Putamen (tissue), 1 donor: ENCODE measurements around the gene USP19.
A peak's percentile ranks its signal among the peaks of the same experiment; 100 is the strongest.

Experiments
- DNase-seq: peaks from one replicate; pipeline ENCODE4 v3.0.0-alpha.2; 2016; ENCODE audit warnings: low spot score

The USP19 gene, protein sequence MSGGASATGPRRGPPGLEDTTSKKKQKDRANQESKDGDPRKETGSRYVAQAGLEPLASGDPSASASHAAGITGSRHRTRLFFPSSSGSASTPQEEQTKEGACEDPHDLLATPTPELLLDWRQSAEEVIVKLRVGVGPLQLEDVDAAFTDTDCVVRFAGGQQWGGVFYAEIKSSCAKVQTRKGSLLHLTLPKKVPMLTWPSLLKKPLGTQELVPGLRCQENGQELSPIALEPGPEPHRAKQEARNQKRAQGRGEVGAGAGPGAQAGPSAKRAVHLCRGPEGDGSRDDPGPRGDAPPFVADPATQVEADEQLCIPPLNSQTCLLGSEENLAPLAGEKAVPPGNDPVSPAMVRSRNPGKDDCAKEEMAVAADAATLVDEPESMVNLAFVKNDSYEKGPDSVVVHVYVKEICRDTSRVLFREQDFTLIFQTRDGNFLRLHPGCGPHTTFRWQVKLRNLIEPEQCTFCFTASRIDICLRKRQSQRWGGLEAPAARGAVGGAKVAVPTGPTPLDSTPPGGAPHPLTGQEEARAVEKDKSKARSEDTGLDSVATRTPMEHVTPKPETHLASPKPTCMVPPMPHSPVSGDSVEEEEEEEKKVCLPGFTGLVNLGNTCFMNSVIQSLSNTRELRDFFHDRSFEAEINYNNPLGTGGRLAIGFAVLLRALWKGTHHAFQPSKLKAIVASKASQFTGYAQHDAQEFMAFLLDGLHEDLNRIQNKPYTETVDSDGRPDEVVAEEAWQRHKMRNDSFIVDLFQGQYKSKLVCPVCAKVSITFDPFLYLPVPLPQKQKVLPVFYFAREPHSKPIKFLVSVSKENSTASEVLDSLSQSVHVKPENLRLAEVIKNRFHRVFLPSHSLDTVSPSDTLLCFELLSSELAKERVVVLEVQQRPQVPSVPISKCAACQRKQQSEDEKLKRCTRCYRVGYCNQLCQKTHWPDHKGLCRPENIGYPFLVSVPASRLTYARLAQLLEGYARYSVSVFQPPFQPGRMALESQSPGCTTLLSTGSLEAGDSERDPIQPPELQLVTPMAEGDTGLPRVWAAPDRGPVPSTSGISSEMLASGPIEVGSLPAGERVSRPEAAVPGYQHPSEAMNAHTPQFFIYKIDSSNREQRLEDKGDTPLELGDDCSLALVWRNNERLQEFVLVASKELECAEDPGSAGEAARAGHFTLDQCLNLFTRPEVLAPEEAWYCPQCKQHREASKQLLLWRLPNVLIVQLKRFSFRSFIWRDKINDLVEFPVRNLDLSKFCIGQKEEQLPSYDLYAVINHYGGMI (N-terminal part only)

DNA sequence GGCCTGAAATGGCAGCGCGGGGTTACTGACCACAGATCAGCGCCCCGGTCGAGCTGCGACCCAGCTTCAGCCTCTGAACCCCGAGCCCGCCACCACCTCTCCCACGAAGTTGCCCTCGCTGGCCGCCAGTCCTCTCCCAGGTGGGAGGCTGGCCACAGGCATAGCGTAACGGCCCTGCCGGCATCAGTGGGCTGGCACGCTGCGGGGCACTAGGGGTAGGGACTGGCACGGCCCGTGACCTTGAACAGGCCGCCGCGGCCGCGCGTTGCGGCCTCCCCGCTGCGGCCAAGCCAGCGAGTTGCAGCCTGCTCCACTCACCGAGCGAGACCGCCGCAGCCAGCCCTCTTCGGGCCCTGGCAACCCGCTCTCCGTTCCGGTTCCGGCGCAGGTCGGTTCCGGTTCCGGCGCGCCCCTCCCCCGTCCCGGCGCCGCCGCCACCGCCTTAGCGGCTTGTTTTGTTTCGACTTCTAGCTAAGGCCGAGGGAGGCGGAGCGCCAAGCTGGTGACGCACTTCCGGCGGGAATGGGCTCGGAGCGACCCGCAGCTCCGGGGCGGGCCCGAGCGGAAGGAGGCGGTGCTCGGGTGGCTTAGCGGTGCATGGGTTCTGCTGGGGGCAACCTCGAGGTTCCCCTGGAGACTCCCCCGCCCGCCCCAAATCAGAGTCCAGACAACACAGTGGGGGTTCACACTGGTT lies at the start of gene USP19:
Gene USP19 (minus strand): TSS at position 386 of the 694 bp plus-strand sequence. CDS start 1,678 bp downstream, outside the sequence.
- DNase-seq: peak; percentile 94

DNA sequence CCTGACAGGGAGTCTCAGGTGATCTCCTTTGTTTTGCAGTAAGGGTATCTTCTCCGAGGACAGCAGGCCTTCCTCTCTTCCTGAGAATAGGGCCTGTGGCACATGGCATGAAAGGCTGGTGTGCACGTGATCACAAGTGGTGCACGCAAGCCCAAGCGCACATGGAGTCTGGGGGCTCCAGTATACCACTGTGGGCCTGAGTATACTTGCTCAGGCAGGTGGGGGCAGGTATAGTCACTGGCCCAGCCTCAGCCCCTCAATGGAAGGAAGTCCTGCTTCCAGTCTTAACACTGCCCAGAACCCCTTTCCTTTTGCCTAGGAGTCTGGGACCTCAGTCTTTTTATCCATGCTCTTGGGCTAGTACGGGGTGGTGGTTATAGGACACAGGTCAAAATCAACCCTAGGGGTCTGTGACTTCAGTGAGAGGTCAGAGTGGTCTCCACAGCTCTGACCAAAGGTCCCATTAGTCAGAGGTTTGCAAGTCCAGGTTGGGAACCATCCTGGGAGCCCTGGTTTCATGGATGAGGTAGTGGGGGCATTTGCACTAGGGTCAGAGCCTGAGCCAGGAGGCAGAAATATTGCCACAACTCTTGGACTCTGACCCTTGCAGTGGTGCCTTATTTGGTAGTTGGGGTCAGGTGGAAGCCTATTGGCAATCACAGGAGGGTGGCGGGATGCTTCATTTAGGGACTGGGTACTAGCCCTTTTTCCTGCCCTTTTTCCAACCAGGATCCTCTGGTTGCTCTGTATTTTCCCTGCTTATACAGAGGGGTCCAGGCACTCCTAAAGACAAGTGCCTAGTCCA lies 46.3 kb upstream of the USP19 start:
- no peak for DNase-seq

DNA sequence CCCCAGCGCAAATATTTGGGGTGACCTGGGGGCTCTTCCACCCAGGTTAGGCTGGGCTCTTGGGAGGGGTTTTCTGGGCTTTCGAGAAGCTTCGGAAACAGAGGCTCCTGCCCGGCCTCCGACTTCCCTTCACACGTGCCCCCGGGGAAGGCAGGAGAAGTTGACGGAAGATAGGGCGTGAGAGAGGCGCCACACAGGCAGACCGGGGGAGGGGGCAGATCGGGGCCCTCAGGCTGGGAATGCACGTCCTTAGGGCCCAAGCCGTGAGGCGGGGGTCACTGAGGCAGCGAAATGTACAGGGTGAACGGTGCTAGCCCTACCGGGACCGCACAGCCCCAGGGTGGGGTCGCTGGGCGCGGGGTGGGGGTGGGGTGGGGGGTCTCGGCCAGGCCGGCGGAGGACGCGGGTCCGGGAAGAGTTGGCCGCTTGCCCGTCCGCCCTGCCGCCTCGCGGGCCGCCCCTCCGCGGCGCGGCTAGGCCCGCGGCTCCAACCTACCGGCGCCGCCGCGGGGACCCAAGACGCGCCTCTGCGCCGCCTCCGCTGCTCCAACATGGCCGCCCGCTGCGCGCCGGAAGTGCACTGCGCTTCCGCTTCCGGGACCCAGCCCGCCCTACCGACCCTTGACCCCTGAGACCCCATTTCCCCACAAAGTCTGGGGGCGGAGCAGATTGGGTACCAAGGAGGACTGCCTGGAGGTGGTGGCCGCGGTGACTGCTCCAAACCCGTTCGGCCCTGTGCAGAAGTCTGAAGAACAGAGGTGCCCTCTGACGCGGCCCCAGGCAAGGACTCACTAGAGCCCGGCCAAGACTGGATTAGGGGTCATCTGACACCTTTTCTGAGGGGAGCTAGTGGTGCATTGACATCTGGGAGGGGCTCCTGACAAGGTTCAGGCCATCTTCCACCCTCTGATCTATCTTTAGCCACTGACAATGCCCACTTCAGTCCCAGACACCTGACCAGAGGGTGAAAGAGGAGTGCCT lies 45.4 kb upstream of the USP19 start, which contains the start of gene CCDC71:
Gene CCDC71 (minus strand): TSS at position 561 of the 981 bp plus-strand sequence. CDS start 2,123 bp downstream, outside the sequence.
- peak; percentile 67 for DNase-seq

DNA sequence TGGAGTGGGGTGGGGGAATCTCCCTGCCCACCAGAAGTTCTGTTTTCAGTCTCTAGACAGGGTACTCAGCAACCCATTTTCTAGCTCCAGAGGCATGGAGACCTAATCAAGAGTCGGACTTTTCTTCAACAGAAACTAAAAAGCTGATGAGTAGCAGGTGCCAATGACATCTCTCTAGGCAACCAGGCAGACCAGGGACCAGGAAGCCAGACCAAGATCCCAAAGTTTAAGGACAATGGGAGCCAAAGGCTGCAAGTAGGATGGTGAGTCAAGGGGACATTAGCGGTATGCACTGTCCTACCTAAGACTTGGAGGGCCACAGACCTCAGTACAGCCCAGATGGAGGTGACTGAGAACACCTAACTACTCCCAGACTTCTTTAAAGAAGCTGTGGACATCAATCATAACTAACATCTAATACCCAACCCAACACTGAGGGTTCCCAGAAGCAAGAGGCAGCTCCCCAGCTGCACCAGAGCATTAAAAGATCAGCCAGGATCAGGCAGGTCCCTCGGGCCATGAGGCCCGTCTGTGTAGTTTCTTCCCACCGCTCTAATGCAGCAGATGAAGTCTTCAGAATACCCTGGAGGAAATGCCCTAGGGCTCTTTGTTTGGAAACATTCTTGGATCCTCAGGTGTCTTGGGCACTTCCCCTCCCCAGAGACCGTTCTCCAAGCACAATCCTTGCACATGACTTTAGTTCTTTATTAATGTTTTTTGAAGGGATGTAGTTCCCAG lies 44.5 kb upstream of the USP19 start:
- DNase-seq: no peak

DNA sequence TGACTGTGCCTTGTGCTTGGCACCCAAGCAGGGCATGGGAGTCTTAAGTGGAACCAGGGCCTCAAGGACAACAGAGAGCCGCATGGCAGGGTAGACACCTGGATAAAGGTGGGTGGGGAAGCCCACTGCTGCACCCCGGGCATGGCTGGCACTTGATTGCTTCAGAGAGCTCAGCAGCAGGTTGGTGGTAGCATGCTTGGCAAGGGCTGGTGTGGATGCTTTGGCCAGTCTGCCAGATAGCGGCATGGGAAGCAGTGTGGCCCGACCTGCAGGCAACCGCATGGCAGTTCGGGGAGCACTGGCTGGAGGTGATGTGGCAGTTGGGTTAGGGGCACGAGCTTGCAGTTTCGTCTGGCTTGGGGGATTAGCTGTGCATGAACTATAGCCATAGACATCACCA lies 43.0 kb upstream of the USP19 start:
- no peak for DNase-seq

DNA sequence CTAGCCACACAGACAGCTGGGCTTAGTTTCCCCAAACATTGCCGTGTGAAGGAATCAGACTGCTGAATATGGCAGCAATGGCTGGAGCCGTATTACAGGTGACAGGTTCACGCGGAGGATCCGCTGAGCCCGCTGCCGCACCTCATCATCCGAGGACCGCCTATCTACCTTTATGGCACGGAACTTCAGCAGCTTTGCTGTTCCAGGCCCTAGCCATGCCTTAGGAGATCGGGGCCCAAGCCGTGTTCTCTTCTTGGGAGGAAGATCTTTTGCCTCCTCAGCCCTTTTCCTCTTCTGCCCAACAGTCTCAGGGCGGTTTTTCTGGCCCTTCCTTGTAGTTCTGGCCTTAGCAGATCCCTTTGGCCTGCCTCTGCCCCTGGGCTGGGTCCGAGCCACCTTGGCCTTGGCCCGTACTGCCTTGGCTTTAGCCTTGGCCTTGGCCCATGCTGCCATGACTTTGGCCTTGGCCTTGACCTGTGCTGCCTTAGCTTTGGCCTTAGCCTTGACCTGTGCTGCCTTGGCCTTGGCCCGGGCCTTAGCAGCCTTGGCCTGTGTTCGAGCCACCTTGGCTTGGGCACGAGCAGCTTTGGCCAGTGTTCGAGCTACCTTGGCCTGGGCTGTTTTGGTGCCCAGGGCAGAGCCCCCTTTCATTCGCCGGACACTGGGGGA lies 42.3 kb upstream of the USP19 start:
- DNase-seq: no peak

DNA sequence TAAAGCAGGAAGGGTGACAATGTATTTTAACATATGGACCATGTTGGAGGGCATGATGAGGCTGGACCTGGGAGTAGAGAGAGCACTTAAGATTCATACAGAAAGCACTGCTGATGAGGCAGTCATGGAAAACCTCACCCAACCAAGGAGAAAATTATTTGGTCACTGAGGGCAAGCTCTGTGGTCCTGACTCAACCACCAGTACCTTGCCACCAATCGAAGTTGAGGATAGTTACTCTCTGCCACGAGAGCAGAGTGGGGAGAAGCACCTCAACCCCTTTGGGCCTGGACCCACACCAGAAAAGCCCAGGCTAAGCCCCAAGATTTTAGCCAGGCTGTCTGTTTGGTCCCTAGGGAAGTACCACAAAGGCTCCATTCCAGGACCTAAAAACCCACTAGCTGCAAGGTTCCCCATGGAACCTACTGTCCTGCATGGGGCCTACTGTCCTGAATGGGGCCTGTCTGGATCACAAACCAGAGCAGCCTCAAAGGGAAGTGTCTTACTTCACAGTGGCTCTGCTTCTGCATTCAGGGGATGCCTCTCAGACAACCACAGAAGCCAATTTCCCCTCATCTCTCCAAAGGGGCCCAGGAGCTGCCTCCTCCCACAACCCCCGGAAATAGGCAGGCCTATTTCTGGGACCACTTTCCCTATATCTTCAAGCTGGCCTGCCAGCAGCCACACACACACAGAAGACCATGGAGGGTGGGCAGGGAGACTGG lies 41.3 kb upstream of the USP19 start:
- no peak for DNase-seq

DNA sequence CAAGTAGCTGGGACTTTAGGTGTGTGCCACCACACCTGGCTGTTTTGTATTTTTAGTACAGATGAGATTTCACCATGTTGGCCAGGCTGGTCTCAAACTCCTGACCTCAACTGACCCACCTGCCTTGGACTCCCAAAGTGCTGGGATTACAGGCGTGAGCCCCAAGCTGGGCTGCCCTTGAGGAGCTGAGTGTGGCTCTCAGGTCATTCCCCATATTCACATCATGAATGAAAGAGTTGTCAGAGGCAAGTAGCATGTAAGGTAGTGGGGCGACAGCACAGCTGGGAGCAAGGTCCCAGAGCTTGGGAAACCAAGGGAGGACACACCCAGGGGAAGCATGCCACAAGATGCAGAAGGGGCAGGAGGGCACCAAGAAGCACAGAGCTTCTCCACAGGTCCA lies 40.6 kb upstream of the USP19 start:
- no peak for DNase-seq

DNA sequence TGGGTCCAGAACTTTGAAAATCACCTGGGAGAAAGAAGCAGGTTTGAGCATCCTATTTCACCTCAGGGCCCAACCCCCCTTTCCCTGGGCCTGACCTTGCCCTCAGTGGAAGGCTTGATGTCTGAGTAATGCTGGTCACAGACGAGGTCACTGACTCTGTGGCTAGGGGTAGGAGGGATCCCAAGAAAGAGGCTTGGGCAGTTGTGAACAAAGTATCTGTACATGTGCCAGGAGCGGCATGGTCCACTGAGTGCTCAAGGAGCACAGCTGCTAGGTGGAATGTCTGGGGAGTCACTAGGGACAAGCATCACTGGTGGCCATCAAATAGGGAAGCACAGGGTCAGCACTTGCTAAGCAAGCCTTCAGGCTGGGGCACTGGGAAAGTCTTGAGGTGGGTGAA lies 38.2 kb upstream of the USP19 start:
- no peak for DNase-seq

DNA sequence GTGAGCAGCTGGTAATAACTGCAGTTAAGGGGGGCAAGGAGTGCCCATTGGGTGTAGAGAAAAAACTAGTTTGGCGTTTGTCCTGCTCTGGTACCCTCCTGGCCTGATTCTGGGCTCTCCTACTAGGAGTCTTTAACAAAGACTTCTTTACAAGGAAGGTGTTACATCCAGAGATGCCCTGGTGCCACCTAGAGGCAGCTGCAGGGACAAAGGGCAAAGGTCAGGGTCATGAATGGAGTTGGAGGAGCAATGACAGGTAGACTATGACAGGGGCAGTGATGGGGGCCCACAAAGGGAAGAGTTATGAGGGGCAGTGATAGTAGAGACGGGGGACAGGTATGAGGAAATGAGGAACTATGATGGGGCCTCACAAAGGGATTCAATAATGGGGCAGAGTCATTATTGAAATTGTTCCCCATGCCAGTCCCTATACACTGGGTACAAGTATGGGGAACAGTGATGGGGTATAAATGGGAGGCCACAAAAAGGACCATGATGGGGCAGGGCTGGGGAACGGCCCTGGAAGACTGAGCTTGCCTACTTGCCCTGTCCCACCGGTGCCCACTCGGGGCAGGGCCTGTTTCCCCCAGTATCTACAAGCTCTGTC lies 37.6 kb upstream of the USP19 start:
- no peak for DNase-seq

DNA sequence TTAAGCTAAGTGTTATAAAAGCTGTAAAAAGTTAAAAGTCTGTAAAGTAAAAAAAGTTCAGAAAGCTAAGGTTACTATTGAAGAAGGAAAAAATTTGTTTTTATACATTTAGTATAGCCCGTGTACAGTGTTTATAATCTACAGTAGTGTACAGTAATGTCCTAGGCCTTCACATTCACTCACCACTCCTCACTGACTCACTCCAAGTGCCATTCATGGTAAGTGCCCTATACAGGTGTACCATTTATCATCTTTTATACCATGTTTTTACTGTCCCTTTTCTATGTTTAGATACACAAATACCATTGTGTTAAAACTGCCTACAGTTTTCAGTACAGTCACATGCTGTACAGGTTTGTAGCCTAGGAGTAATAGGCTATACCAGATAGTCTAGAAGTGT lies 36.7 kb upstream of the USP19 start:
- DNase-seq: no peak

DNA sequence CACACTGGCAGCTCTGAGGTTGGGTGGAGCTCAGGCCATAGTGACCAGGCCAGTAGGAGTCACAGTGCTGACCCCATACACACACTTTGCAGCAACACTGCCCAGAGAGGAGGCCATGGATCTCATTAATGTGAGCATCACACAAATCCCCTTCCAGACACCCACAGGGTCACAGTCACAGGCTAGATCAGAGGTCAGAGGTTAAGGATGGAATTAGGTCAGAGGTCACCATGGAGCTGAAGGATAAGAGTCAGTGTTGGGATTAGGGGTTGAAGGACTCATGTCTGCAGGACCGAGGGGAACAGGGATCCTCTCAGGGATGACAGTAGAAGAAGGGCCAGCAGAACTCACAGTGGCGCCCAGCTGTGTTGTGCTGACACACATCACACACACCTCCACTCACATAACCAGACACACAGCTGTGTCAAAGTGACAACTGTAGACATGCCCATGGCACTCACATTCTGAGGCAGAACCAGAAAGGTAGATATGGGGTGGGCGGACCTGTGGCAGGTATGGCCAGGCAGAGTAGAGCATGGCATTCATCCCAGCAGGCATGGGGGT lies 32.8 kb upstream of the USP19 start:
- no peak for DNase-seq

DNA sequence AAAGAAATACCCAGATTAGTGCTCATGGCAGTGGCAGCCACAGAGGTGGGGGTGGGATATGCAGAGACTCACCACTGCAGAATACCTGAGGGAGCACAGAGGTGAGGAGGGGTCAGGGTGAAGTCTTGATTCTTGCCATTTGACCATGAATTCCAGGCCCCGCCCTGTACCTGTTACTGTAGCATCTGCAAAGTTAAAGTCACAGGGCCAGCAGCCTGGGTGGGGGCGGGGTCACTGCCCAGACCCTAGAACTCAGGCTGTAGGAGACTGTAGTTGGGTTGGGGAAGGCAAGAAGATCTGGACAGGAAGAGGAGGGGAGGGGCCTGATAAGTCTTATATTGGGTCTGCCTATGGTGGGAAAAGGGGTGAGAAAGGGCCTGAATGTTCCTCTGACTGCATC lies 31.0 kb upstream of the USP19 start:
- no peak for DNase-seq

DNA sequence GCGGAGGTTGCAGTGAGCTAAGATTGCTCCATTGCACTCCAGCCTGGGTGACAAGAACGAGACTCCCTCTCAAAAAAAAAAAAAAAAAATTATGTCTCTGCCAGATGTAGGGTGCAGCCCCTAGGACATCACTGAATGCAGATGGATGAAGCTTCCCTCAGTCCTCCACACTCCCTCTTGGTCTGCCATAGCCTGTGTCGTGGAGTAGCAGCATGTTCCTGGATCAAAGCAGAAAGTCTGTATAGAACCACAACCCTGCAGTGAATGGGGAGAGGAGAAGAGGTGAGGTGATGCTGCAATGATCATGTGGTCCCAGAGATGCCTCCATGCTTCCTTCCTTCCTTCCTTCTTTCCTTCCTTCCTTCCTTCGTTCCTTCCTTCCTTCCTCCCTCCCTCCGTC lies 27.5 kb upstream of the USP19 start:
- no peak for DNase-seq

DNA sequence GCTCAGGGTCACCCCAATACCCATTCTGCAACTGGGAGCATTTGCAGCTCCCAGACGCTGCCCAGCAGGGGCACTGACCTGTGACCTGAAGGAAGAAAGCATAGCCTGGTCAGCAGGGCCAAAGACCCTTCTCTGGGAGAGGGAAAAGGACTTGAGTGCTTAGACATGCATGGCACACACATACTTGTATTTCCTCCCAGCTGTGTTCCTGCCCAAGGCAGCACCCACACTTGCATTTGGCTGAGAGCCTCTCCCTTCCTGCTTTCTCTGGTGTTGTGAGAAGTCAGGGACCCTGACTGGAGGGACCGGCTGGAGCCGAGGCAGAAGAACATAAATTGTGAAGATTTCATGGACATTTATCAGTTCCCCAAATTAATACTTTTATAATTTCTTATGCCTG lies 19.5 kb upstream of the USP19 start:
- DNase-seq: no peak

DNA sequence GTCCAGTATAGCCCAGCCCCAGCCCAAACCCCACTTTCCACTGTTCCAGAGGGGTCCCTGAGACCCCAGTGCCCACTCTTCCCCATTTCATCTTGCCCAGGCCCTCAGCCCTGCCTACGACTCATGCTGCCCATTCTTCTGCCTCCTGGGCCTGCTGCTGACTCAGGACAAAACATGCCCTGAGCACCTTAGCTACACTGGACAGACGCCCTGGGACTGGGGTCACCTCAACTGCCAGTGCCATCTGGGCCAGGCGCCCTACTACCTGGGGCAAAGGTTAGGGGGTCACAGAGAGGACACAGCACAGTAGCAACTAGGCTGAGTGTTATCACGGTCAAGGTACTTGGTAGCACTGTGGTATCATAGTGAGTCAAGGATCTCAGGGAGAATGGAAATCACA lies 14.9 kb upstream of the USP19 start:
- no peak for DNase-seq
